GM12878 (cell line): Measurements from ENCODE around the gene PANX2. TPM values are rescaled to one million over a fixed set of nuclear protein-coding genes. Genes with fewer than 3 reads are reported as not detected.

Experiments
- ATAC-seq: fragments of 200-7000 bp; cut with Tn5 transposase; 3 replicates; pipeline ENCODE4 v1.9.1; 2020; ENCODE audit warnings: mild to moderate bottlenecking, moderate library complexity
- BruUV-seq: library from RNA; stranded (reverse); fragments of 400-500 nt; replicated peaks from 2 replicates; lab custom pipeline; 2021; lab: Mats Ljungman, UMichigan
- CTCF ChIA-PET: fragments of 300-600 bp; sonication (Branson Sonifier 250); formaldehyde crosslinking; extraction: SDS; loops from one replicate; lab custom pipeline; 2021; ENCODE audit warnings: inconsistent platforms; lab: Yijun Ruan, JAX
- POLR2A ChIA-PET: fragments of 350-600 bp; formaldehyde crosslinking; extraction: SDS; loops from one replicate; lab custom pipeline; 2021; ENCODE audit warnings: inconsistent platforms; lab: Charles Lee
- RAD21 ChIA-PET: fragments of 300-600 bp; sonication (Branson Sonifier 250); formaldehyde crosslinking; loops from one replicate; lab custom pipeline; 2023; ENCODE audit warnings: antibody characterized with exemption; ENCODE audit not compliant: unreplicated experiment; lab: Charles Lee
- SMC1A ChIA-PET: fragments of 300-600 bp; sonication (Branson Sonifier 250); formaldehyde crosslinking; loops from one replicate; lab custom pipeline; 2023; ENCODE audit not compliant: unreplicated experiment, uncharacterized antibody; lab: Charles Lee
- DNase-seq: peaks from one replicate; pipeline ENCODE4 v3.0.0-alpha.2; 2011; ENCODE audit warnings: low read depth, low spot score
- FAIRE-seq: peaks from 3 replicates; lab custom pipeline; 2011; peaks lifted over from hg19 to GRCh38; lab: Jason Lieb, UNC
- H2AFZ ChIP-seq: 2 replicates; pipeline ENCODE4 v1.6.0; 2011; ENCODE audit warnings: low read depth, low read length, control low read depth; ENCODE audit not compliant: control insufficient read depth
- H3K27ac ChIP-seq: 2 replicates; pipeline ENCODE4 v1.5.1; 2011; ENCODE audit warnings: control low read depth; ENCODE audit not compliant: control insufficient read depth, insufficient read depth
- H3K27me3 ChIP-seq, 2 experiments: replicated peaks in 1 of 2; 2 replicates each; pipeline versions ENCODE4 v1.6.0 to v1.6.1; 2011; ENCODE audit warnings: low read length in 1 of 2; ENCODE audit not compliant: control insufficient read depth in 2 of 2, insufficient read depth in 2 of 2
- H3K36me3 ChIP-seq, 2 experiments: 2 replicates each; pipeline ENCODE4 v1.5.1; 2011; ENCODE audit warnings: low read length in 1 of 2; ENCODE audit not compliant: control insufficient read depth in 2 of 2, insufficient read depth in 2 of 2
- H3K4me1 ChIP-seq: 2 replicates; pipeline ENCODE4 v1.6.1; 2011; ENCODE audit warnings: mild to moderate bottlenecking, low read length, moderate library complexity, mixed read lengths; ENCODE audit not compliant: control insufficient read depth, insufficient read depth
- H3K4me2 ChIP-seq: 2 replicates; pipeline ENCODE4 v1.6.0; 2011; ENCODE audit warnings: control low read depth; ENCODE audit not compliant: control insufficient read depth, insufficient read depth
- H3K4me3 ChIP-seq: fragments of 200-600 bp; sonication (generic); 2 replicates; pipeline ENCODE4 v1.5.1; 2016
- H3K79me2 ChIP-seq: 2 replicates; pipeline ENCODE4 v1.6.0; 2011; ENCODE audit warnings: low read length; ENCODE audit not compliant: control insufficient read depth, insufficient read depth
- H3K9ac ChIP-seq: 2 replicates; pipeline ENCODE4 v1.8.0; 2011; ENCODE audit warnings: low read length, control low read depth, mixed read lengths; ENCODE audit not compliant: control insufficient read depth, insufficient read depth
- H3K9me3 ChIP-seq: replicated peaks from 3 replicates; pipeline ENCODE4 v1.5.1; 2011; ENCODE audit warnings: mild to moderate bottlenecking, low read length; ENCODE audit not compliant: control insufficient read depth, insufficient read depth
- H4K20me1 ChIP-seq: 2 replicates; pipeline ENCODE4 v1.6.0; 2011; ENCODE audit not compliant: control insufficient read depth, insufficient read depth
- BCL11A ChIP-seq: IDR thresholded peaks from 2 replicates; pipeline ENCODE4 v1.6.1; 2011; ENCODE audit warnings: low read depth, low read length
- BMI1 ChIP-seq: fragments of 450-650 bp; IDR thresholded peaks from 2 replicates; pipeline ENCODE4 v1.6.1; 2016; ENCODE audit warnings: mild to moderate bottlenecking, moderate library complexity, borderline replicate concordance
- EP300 ChIP-seq, 2 experiments: fragments of 150-350 bp in 1 of 2; IDR thresholded peaks; 2 replicates each; pipeline ENCODE4 v1.6.1; 2011 to 2012; ENCODE audit warnings: low read depth in 2 of 2, low read length in 2 of 2, borderline replicate concordance in 1 of 2, improper control_type of control experiment in 1 of 2, inconsistent platforms in 1 of 2; ENCODE audit not compliant: control insufficient read depth in 1 of 2
- KLF5 ChIP-seq: fragments of 450-650 bp; IDR thresholded peaks from 2 replicates; pipeline ENCODE4 v1.6.1; 2014; ENCODE audit warnings: mild to moderate bottlenecking; ENCODE audit not compliant: partially characterized antibody
- POLR2A ChIP-seq: IDR thresholded peaks from 2 replicates; pipeline ENCODE4 v1.6.1; 2011; ENCODE audit warnings: low read depth, mild to moderate bottlenecking, low read length
- SMAD1 ChIP-seq: fragments of 450-650 bp; IDR thresholded peaks from 2 replicates; pipeline ENCODE4 v1.6.1; 2018; ENCODE audit warnings: mild to moderate bottlenecking, low read depth; ENCODE audit not compliant: partially characterized antibody
- WGBS: methylation state at CpG from one replicate; pipeline ENCODE4 v1.1.6; 2016; ENCODE audit warnings: low lambda C conversion rate; ENCODE audit not compliant: insufficient replicate concordance, insufficient coverage; ENCODE audit errors: missing lambda C conversion rate; 5-methylcytosine and 5-hydroxymethylcytosine counted together
- in situ Hi-C: fragments of 300-500 bp; cut with MboI; formaldehyde crosslinking; loops from 9 replicates; pipeline ENCODE4 v1.14.3; 2018; ENCODE audit warnings: mixed read lengths
- intact Hi-C: fragments of 100-400 bp; cut with micrococcal nuclease; formaldehyde crosslinking; loops from one replicate; pipeline ENCODE4 v1.14.2; 2022; ENCODE audit not compliant: unreplicated experiment
- polyA plus RNA-seq, 11 experiments: library from polyadenylated mRNA; depleted of rRNA in 4 of 11; unstranded in 6 of 11; stranded (reverse) in 5 of 11; fragments of >200 nt; fragmentation: Nextera tagmentation in 4 of 11; fragmentation: Illumina TruSeq in 1 of 11; extraction: Ambion mirVana in 4 of 11; extraction: Trizol in 1 of 11; gene quantifications; 1 replicate in 1 of 11; 2 replicates in 10 of 11; pipeline versions ENCODE4 v1.2.1 to v1.2.3, GENCODE V29; 2011 to 2016; ENCODE audit warnings: inconsistent platforms in 2 of 11, missing spikeins in 2 of 11, low read depth in 1 of 11
- total RNA-seq, 4 experiments: library from RNA; depleted of rRNA in 3 of 4; stranded (reverse); fragments of >200 nt in 3 of 4; fragmentation: Illumina TruSeq in 1 of 4; extraction: Trizol in 1 of 4; gene quantifications; 2 replicates each; pipeline versions ENCODE4 v1.2.1 to v1.2.3, GENCODE V29; 2013 to 2021

PANX2 gene
- total and polyA plus RNA-seq, 10 of the 15 experiments (the other 5 are each of a cell fraction or from before 2014, with no cell fraction given) = 0.04 to 0.44 (median 0.17) TPM; not detected in 5

- Histone ChIP-seq H3K79me2 (no peaks in the 10 kb centered on the region), H3K9ac (no peak overlapping the region), H3K4me3 (no peak overlapping the region), H3K4me2 (no peak overlapping the region), H3K27ac (no peak overlapping the region), H3K36me3 (peaks cover 9 to 34% of the 10 kb centered on the region in 2 experiments; a peak in 3 of 4 replicates), H3K27me3 (no peaks in the 10 kb centered on the region), H3K9me3 (no peaks in the 10 kb centered on the region), H4K20me1 (no peaks in the 10 kb centered on the region), H3K4me1 (no peaks in the 10 kb centered on the region), H2AFZ (no peak overlapping the region)
- ATAC-seq (no peak), FAIRE-seq (no peak), DNase-seq (no peak)
- no peak for TF ChIP-seq EP300 (IDR thresholded peaks at IDR 0.05; ENCODE audit: borderline replicate concordance in 1 of 2, control insufficient read depth in 1 of 2, low read depth in 2 of 2, low read length in 2 of 2)
- TF ChIP-seq SMAD1 = no peak
- no peak for TF ChIP-seq BMI1
- ChIA-PET RAD21 (no interaction called here), CTCF (no interaction called here), POLR2A (no interaction called here), SMC1A (no interaction called here)
- in situ Hi-C loops (no loop called here), intact Hi-C loops (no loop called here)
- WGBS = 94% methylated on average over 24 of the region's 24 CpGs
- BruUV-seq = no TSS peak
These were observed 54.9 kb downstream of the PANX2 start for GRCh38 chr22:50225200-50225969.

- Histone ChIP-seq H4K20me1 (no peaks in the 10 kb centered on the region), H3K9ac (no peak overlapping the region), H3K27ac (no peak overlapping the region), H3K4me1 (no peaks in the 10 kb centered on the region), H3K27me3 (no peaks in the 10 kb centered on the region), H3K4me3 (no peak overlapping the region), H3K9me3 (no peaks in the 10 kb centered on the region), H3K4me2 (no peak overlapping the region), H3K79me2 (no peaks in the 10 kb centered on the region), H2AFZ (no peak overlapping the region), H3K36me3 (peaks cover 9 to 25% of the 10 kb centered on the region in 2 experiments; a peak in 3 of 4 replicates)
- no peak for TF ChIP-seq BCL11A
- TF ChIP-seq KLF5 = no peak
- no peak for TF ChIP-seq POLR2A
- SMC1A ChIA-PET = interaction anchor here (1.3 kb wide), 1 partner anchor 78 kb away, joined by 3 read pairs; no protein-coding TSS in a partner anchor
- CTCF ChIA-PET = no interaction called here
- ATAC-seq (no peak), DNase-seq (no peak), FAIRE-seq (no peak)
- in situ Hi-C loops = no loop called here
- intact Hi-C loops = no loop called here
- RAD21 ChIA-PET = no interaction called here
- POLR2A ChIA-PET = no interaction called here
- no TSS peak for BruUV-seq
- WGBS = 93% methylated on average over 29 of the region's 31 CpGs
These were observed 55.7 kb downstream of the PANX2 start for GRCh38 chr22:50226063-50226874.
